Measurements from ENCODE around the gene AP3B1.
"Not testable (repeated sequence)": the region's sequence is repeated elsewhere in the genome, so short reads cannot be mapped to it uniquely, and the experiment has no call there.

The AP3B1 gene

DNA sequence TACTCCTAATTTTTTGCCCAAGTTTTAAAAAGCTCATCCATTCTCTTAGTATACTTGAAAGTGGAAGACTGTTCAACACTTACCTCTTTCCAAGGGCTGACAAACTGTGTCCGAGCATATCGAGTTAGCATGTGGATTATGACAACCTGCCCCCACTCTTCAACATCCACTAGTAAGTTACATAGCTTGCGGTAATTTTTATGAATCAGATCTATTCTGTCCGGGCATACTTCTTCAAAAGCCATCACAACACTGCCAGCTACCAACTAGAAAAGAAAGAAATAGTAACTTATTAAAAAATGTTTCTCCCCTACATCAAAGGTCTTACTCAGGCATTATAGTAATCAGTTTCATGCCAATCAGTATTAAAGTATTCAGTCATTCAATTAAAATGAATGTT is 78.5 kb downstream of the AP3B1 start:
- H3K36me3 ChIP-seq (ENCODE audit: insufficient read depth, low read length), result peaks cover 13% of the 10 kb centered on the region
- no peak overlapping the region for H3K4me3 ChIP-seq (ENCODE audit: low read depth, low read length)
- no peak overlapping the region for H3K27ac ChIP-seq (ENCODE audit: low read depth, low read length)
- no peaks in the 10 kb centered on the region for H3K27me3 ChIP-seq (ENCODE audit: insufficient read depth, low read length)
- no peak overlapping the region for H2AFZ ChIP-seq (ENCODE audit: low read length, unreplicated experiment)
- H3K79me2 ChIP-seq (ENCODE audit: control insufficient read depth, insufficient read depth, low read length, unreplicated experiment), result no peaks in the 10 kb centered on the region
- no peaks in the 10 kb centered on the region for H3K4me1 ChIP-seq (ENCODE audit: control insufficient read depth, insufficient read depth, low read length, unreplicated experiment)

DNA sequence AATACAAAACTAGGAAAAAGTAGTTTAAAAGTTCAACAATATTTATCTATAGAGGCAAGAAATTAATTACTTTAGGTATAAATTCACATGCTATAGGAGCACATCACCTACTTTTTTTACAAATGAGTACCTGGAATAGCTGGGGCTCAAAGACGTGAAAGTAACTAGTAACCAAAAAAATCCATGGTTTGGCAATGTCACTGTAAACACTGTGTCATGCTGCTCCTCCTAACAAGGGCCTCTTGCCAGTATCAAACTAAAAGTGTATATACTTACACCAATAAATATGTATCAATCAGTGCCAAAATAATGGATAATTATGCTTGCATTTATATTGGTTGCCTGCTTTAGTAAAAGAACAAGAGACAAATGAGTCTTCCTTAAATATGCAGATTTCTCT is 78.9 kb downstream of the AP3B1 start:
- H3K27ac ChIP-seq (ENCODE audit: low read depth, low read length), result no peak overlapping the region
- H3K27me3 ChIP-seq (ENCODE audit: insufficient read depth, low read length), result no peaks in the 10 kb centered on the region
- H2AFZ ChIP-seq (ENCODE audit: low read length, unreplicated experiment), result no peak overlapping the region
- no peaks in the 10 kb centered on the region for H3K4me1 ChIP-seq (ENCODE audit: control insufficient read depth, insufficient read depth, low read length, unreplicated experiment)
- no peak overlapping the region for H3K4me3 ChIP-seq (ENCODE audit: low read depth, low read length)
- no peaks in the 10 kb centered on the region for H3K79me2 ChIP-seq (ENCODE audit: control insufficient read depth, insufficient read depth, low read length, unreplicated experiment)
- H3K36me3 ChIP-seq (ENCODE audit: insufficient read depth, low read length), result peaks cover 9% of the 10 kb centered on the region; the same call in 1 of the 2 replicates

DNA sequence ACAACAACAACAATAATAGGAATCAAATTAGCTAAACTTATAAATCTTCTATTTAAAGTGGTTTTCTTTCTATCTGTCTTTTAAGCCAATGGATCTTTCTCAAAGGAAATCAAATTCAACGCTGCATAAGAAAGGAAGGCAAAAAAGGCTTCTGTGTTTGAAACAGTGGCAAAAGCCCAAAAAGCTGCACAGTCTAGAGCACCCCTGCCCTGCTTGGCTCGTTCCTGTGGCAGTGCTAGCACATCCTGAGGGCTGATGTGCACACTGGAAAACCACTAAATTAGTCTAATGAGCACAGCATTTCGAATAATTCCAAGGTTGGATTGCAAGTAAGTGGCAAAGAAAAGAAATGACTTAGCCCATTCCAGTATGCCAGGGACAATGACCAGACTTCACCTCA is 80.7 kb downstream of the AP3B1 start:
- peaks cover 3% of the 10 kb centered on the region; the same call in 1 of the 2 replicates for H3K36me3 ChIP-seq (ENCODE audit: insufficient read depth, low read length)
- H2AFZ ChIP-seq (ENCODE audit: low read length, unreplicated experiment), result no peak overlapping the region
- no peak overlapping the region for H3K4me3 ChIP-seq (ENCODE audit: low read depth, low read length)
- H3K79me2 ChIP-seq (ENCODE audit: control insufficient read depth, insufficient read depth, low read length, unreplicated experiment), result no peaks in the 10 kb centered on the region
- H3K27ac ChIP-seq (ENCODE audit: low read depth, low read length), result no peak overlapping the region
- no peaks in the 10 kb centered on the region for H3K4me1 ChIP-seq (ENCODE audit: control insufficient read depth, insufficient read depth, low read length, unreplicated experiment)
- no peaks in the 10 kb centered on the region for H3K27me3 ChIP-seq (ENCODE audit: insufficient read depth, low read length)

DNA sequence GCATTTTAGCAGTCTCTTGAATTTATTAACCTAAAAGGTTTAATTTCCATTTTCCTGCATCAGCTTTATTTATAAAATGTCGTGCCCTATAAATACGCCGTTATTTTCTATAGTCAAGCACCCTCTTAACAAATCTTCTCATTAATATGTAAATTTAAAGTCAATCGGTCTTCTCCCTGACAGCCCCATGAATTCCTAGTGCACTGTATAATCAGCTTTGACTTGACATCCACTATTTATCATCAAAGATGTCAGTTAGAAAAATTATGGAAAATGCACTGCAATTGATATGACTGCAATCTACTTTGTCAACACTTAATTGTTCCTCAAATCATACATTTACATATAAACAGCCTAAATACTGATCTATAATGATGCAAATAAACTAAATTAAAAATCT is 83.4 kb downstream of the AP3B1 start:
- H3K27ac ChIP-seq (ENCODE audit: low read depth, low read length), result no peak overlapping the region
- no peaks in the 10 kb centered on the region for H3K27me3 ChIP-seq (ENCODE audit: insufficient read depth, low read length)
- H3K4me3 ChIP-seq (ENCODE audit: low read depth, low read length), result no peak overlapping the region
- no peaks in the 10 kb centered on the region for H3K79me2 ChIP-seq (ENCODE audit: control insufficient read depth, insufficient read depth, low read length, unreplicated experiment)
- no peaks in the 10 kb centered on the region for H3K4me1 ChIP-seq (ENCODE audit: control insufficient read depth, insufficient read depth, low read length, unreplicated experiment)
- H2AFZ ChIP-seq (ENCODE audit: low read length, unreplicated experiment), result no peak overlapping the region
- H3K36me3 ChIP-seq (ENCODE audit: insufficient read depth, low read length), result peaks cover 7% of the 10 kb centered on the region

DNA sequence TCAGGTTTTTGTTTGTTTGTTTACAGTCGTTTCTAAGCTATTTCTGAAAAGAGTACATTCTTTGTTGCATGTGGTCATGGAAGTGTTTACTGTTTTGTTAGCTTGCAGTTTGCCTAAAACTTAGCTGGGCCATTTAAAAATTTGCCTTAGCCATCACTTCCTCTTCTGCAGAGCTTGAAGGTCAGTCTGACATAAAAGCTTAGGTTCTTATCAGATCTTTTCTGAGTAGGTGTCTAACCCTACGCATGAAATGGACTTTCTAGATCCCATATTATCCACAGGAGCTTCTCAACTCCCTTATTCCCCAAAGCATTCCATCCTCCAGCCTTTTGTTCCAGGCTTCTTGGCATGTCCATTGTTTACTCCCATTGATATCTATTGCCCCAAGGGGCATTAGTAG is 90.3 kb downstream of the AP3B1 start:
- no peaks in the 10 kb centered on the region for H3K27me3 ChIP-seq (ENCODE audit: insufficient read depth, low read length)
- no peak overlapping the region for H3K27ac ChIP-seq (ENCODE audit: low read depth, low read length)
- H3K4me1 ChIP-seq (ENCODE audit: control insufficient read depth, insufficient read depth, low read length, unreplicated experiment), result no peaks in the 10 kb centered on the region
- H3K4me3 ChIP-seq (ENCODE audit: low read depth, low read length), result no peak overlapping the region
- H3K36me3 ChIP-seq (ENCODE audit: insufficient read depth, low read length), result peaks cover 7% of the 10 kb centered on the region
- no peaks in the 10 kb centered on the region for H3K79me2 ChIP-seq (ENCODE audit: control insufficient read depth, insufficient read depth, low read length, unreplicated experiment)
- H2AFZ ChIP-seq (ENCODE audit: low read length, unreplicated experiment), result no peak overlapping the region

DNA sequence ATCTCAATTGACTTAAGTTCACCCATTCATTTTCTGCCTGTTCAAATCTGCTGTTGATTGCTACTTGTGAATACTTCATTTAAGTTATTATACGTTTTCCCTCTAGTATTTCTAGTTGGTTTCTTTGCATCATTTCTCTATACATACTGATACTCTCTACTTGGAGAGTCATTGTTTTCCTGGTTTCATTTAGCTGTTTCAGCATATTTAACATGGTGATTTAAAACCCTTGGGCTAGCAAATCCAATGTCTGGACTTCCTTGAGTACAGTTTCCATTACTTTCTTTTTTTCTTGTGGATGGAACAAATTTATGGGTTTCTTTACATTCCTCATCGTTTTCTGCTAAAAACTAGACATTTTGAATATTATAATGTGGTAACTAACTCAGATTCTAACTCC is 90.7 kb downstream of the AP3B1 start:
- H3K27me3 ChIP-seq (ENCODE audit: insufficient read depth, low read length), result no peaks in the 10 kb centered on the region
- no peaks in the 10 kb centered on the region for H3K4me1 ChIP-seq (ENCODE audit: control insufficient read depth, insufficient read depth, low read length, unreplicated experiment)
- no peak overlapping the region for H3K27ac ChIP-seq (ENCODE audit: low read depth, low read length)
- no peaks in the 10 kb centered on the region for H3K79me2 ChIP-seq (ENCODE audit: control insufficient read depth, insufficient read depth, low read length, unreplicated experiment)
- H3K4me3 ChIP-seq (ENCODE audit: low read depth, low read length), result no peak overlapping the region
- peaks cover 7% of the 10 kb centered on the region for H3K36me3 ChIP-seq (ENCODE audit: insufficient read depth, low read length)
- no peak overlapping the region for H2AFZ ChIP-seq (ENCODE audit: low read length, unreplicated experiment)

DNA sequence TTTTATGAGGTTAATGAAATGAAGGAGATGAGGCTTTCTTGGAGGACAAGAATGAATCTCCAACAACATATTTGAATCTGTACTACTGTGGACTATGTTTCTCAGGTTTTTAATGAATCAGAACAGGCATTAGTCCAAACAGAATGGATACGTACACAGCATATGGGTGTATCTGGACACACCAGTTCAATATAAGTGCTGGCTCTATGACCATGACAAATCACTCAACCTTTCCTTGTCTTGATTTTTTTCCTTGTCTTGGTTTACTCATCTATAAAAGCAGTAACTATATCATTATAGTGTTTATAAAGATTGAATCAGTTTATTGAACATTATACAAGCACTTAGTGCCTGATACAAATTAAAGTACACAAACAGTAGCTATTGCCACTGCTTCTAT is 104.1 kb downstream of the AP3B1 start:
- Histone ChIP-seq H3K27me3 (ENCODE audit: insufficient read depth, low read length) (no peaks in the 10 kb centered on the region), H3K4me1 (ENCODE audit: control insufficient read depth, insufficient read depth, low read length, unreplicated experiment) (no peaks in the 10 kb centered on the region), H3K79me2 (ENCODE audit: control insufficient read depth, insufficient read depth, low read length, unreplicated experiment) (peaks cover 4% of the 10 kb centered on the region), H3K36me3 (ENCODE audit: insufficient read depth, low read length) (peaks cover 11% of the 10 kb centered on the region; the same call in 1 of the 2 replicates), H2AFZ (ENCODE audit: low read length, unreplicated experiment) (no peak overlapping the region), H3K27ac (ENCODE audit: low read depth, low read length) (no peak overlapping the region), H3K4me3 (ENCODE audit: low read depth, low read length) (no peak overlapping the region)

DNA sequence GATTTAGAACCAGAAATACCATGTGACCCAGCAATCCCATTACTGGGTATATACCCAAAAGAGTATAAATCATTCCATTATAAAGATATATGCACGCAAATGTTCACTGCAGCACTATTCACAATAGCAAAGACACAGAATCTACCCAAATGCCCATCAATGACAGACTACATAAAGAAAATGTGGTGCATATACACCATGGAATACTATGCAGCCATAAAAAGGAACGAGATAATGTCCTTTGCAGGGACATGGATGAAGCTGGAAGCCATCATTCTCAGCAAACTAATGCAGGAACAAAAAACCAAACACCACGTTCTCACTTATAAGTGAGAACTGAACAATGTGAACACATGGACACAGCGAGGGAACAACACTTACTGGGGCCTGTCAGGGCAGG is 105.8 kb downstream of the AP3B1 start:
- H3K36me3 ChIP-seq (ENCODE audit: insufficient read depth, low read length), result peaks cover 11% of the 10 kb centered on the region; the same call in 1 of the 2 replicates
- not testable (repeated sequence) for H2AFZ ChIP-seq (ENCODE audit: low read length, unreplicated experiment); H3K4me3 ChIP-seq (ENCODE audit: low read depth, low read length); H3K27ac ChIP-seq (ENCODE audit: low read depth, low read length); H3K79me2 ChIP-seq (ENCODE audit: control insufficient read depth, insufficient read depth, low read length, unreplicated experiment); H3K4me1 ChIP-seq (ENCODE audit: control insufficient read depth, insufficient read depth, low read length, unreplicated experiment); H3K27me3 ChIP-seq (ENCODE audit: insufficient read depth, low read length)

DNA sequence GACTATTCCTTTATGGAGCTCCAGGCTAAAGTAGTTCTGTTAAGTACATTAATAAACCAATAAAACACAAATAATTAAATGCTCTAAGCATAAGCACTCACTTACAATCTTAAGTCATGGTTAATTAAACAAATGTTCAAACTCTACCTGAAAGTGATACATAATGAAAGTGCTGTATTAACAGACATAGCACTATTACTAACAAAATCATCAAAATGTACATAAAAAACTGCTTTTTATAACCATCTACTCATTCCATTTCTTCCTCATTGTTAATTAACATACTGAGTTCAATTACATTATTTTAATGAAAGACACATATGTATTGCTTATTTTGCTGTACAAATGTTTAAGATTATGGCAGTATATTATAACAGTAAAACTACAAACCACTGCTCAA is 107.3 kb downstream of the AP3B1 start:
- Histone ChIP-seq H3K27ac (ENCODE audit: low read depth, low read length) (no peak overlapping the region), H3K36me3 (ENCODE audit: insufficient read depth, low read length) (peaks cover 11% of the 10 kb centered on the region; the same call in 1 of the 2 replicates), H3K4me3 (ENCODE audit: low read depth, low read length) (no peak overlapping the region), H2AFZ (ENCODE audit: low read length, unreplicated experiment) (no peak overlapping the region), H3K79me2 (ENCODE audit: control insufficient read depth, insufficient read depth, low read length, unreplicated experiment) (peaks cover 4% of the 10 kb centered on the region), H3K27me3 (ENCODE audit: insufficient read depth, low read length) (no peaks in the 10 kb centered on the region), H3K4me1 (ENCODE audit: control insufficient read depth, insufficient read depth, low read length, unreplicated experiment) (no peaks in the 10 kb centered on the region)

DNA sequence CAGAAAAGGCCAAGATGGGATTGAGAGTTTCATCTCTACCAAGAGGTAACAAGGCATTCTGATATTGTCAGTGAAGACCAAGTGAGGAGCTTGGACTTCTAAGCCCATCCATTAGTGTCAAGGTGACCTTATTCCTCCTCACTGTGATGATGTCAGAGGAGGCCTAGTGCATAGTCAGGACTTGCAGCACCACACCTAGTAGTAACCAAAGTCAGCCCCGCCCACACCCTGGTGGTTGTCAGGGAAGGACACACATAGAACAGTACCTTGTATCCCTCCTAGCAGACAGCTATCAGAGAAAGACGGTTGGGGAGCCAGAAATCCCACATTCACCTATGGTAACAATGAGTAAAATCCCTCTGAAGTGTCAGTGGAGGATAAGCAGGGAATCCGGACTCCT is 111.7 kb downstream of the AP3B1 start:
- no peak overlapping the region for H3K4me3 ChIP-seq (ENCODE audit: low read depth, low read length)

DNA sequence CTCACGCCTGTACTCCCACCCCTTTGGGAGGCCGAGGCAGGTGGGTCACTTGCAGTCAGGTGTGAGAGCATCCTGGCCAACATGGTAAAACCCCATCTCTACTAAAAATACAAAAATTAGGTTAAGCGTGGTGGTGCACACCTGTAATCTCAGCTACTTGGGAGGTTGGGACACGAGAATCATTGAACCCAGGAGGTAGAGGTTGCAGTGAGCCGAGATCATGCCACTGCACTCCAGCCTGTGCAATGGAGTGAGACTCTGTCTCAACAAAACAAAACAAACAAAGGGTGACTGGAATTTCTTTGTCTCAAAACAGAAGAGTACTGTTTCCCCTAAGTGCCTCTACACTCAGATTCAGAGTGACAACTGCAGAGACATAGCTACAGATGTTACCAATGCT is 116.1 kb downstream of the AP3B1 start:
- H3K4me3 ChIP-seq (ENCODE audit: low read depth, low read length), result no peak overlapping the region
- H2AFZ ChIP-seq (ENCODE audit: low read length, unreplicated experiment), result no peak overlapping the region
- peaks cover 7% of the 10 kb centered on the region for H3K79me2 ChIP-seq (ENCODE audit: control insufficient read depth, insufficient read depth, low read length, unreplicated experiment)
- no peaks in the 10 kb centered on the region for H3K4me1 ChIP-seq (ENCODE audit: control insufficient read depth, insufficient read depth, low read length, unreplicated experiment)
- H3K36me3 ChIP-seq (ENCODE audit: insufficient read depth, low read length), result peaks cover 43% of the 10 kb centered on the region
- H3K27ac ChIP-seq (ENCODE audit: low read depth, low read length), result no peak overlapping the region
- no peaks in the 10 kb centered on the region for H3K27me3 ChIP-seq (ENCODE audit: insufficient read depth, low read length)

More for the DNA sequence above, 111.7 kb downstream of the AP3B1 start:
- H2AFZ ChIP-seq (ENCODE audit: low read length, unreplicated experiment), result no peak overlapping the region
- H3K36me3 ChIP-seq (ENCODE audit: insufficient read depth, low read length), result peaks cover 9% of the 10 kb centered on the region
- H3K4me1 ChIP-seq (ENCODE audit: control insufficient read depth, insufficient read depth, low read length, unreplicated experiment), result no peaks in the 10 kb centered on the region
- H3K27me3 ChIP-seq (ENCODE audit: insufficient read depth, low read length), result no peaks in the 10 kb centered on the region
- H3K27ac ChIP-seq (ENCODE audit: low read depth, low read length), result no peak overlapping the region
- H3K79me2 ChIP-seq (ENCODE audit: control insufficient read depth, insufficient read depth, low read length, unreplicated experiment), result peaks cover 2% of the 10 kb centered on the region
